Mesenchymal stem cell (in vitro differentiated cells and primary cell): Measurements from ENCODE around the gene FCER2.
A peak's percentile ranks its signal among the peaks of the same experiment; 100 is the strongest.

Experiments used
- DNase-seq: peaks from one replicate; pipeline ENCODE4 v3.0.0-alpha.2; 2013
- H2AFZ ChIP-seq: one replicate; pipeline ENCODE4 v1.6.1; 2013; ENCODE audit warnings: low read depth, mild to moderate bottlenecking, control low read depth, inconsistent platforms, low read length, moderate library complexity
- H2AK5ac ChIP-seq: 2 replicates; pipeline ENCODE4 v1.6.1; 2013; ENCODE audit warnings: low read length, moderate library complexity, mild to moderate bottlenecking, inconsistent platforms; ENCODE audit not compliant: severe bottlenecking
- H2BK120ac ChIP-seq: one replicate; pipeline ENCODE4 v1.6.1; 2013; ENCODE audit warnings: low read depth, mild to moderate bottlenecking, inconsistent platforms, low read length, moderate library complexity
- H2BK12ac ChIP-seq, 2 experiments: one replicate each; pipeline ENCODE4 v1.6.1; 2013; ENCODE audit warnings: inconsistent platforms in 2 of 2, low read length in 2 of 2, mild to moderate bottlenecking in 2 of 2, moderate library complexity in 2 of 2, control low read depth in 1 of 2
- H2BK15ac ChIP-seq: one replicate; pipeline ENCODE4 v1.6.1; 2013; ENCODE audit warnings: mild to moderate bottlenecking, low read depth, inconsistent platforms; ENCODE audit not compliant: poor library complexity, severe bottlenecking
- H2BK5ac ChIP-seq: 2 replicates; pipeline ENCODE4 v1.6.1; 2013; ENCODE audit warnings: low read depth, mild to moderate bottlenecking, low read length, control low read depth, inconsistent platforms; ENCODE audit not compliant: poor library complexity, severe bottlenecking
- H3K14ac ChIP-seq, 2 experiments: one replicate each; pipeline ENCODE4 v1.6.1; 2013; ENCODE audit warnings: inconsistent platforms in 2 of 2, low read length in 2 of 2, control low read depth in 1 of 2, mild to moderate bottlenecking in 1 of 2, moderate library complexity in 1 of 2
- H3K18ac ChIP-seq, 2 experiments: one replicate each; pipeline ENCODE4 v1.6.1; 2013; ENCODE audit warnings: inconsistent platforms in 2 of 2, low read length in 2 of 2, control low read depth in 1 of 2, low read depth in 1 of 2, mild to moderate bottlenecking in 1 of 2
- H3K23ac ChIP-seq, 2 experiments: one replicate each; pipeline ENCODE4 v1.6.1; 2013; ENCODE audit warnings: inconsistent platforms in 2 of 2, low read length in 2 of 2, mild to moderate bottlenecking in 2 of 2, moderate library complexity in 2 of 2, control low read depth in 1 of 2
- H3K27ac ChIP-seq: 2 replicates; pipeline ENCODE4 v1.5.1; 2013; ENCODE audit warnings: mild to moderate bottlenecking, moderate library complexity, low read length, control low read depth, inconsistent platforms; ENCODE audit not compliant: poor library complexity, severe bottlenecking
- H3K27me3 ChIP-seq, 2 experiments: 2 replicates each; pipeline versions ENCODE4 v1.6.1 to v1.7.0; 2013; ENCODE audit warnings: low read length in 2 of 2, mild to moderate bottlenecking in 2 of 2, moderate library complexity in 2 of 2, control low read depth in 1 of 2, inconsistent platforms in 1 of 2; ENCODE audit not compliant: control insufficient read depth in 1 of 2, insufficient read depth in 1 of 2
- H3K36me3 ChIP-seq, 2 experiments: 2 replicates each; pipeline versions ENCODE4 v1.6.1 to v1.7.0; 2013; ENCODE audit warnings: low read length in 2 of 2, control low read depth in 1 of 2, inconsistent platforms in 1 of 2, low read depth in 1 of 2, mild to moderate bottlenecking in 1 of 2; ENCODE audit not compliant: insufficient read depth in 2 of 2, control insufficient read depth in 1 of 2
- H3K4ac ChIP-seq, 2 experiments: one replicate each; pipeline ENCODE4 v1.6.1; 2013; ENCODE audit warnings: inconsistent platforms in 2 of 2, low read length in 2 of 2, mild to moderate bottlenecking in 2 of 2, moderate library complexity in 2 of 2, control low read depth in 1 of 2, low read depth in 1 of 2
- H3K4me1 ChIP-seq: 2 replicates; pipeline ENCODE4 v1.6.1; 2013; ENCODE audit warnings: low read depth, low read length, control low read depth; ENCODE audit not compliant: control insufficient read depth, insufficient read depth
- H3K4me2 ChIP-seq: 2 replicates; pipeline ENCODE4 v1.6.1; 2013; ENCODE audit warnings: low read length, mild to moderate bottlenecking, inconsistent platforms; ENCODE audit not compliant: poor library complexity, severe bottlenecking
- H3K4me3 ChIP-seq, 2 experiments: 2 replicates each; pipeline versions ENCODE4 v1.5.1 to v1.7.0; 2013; ENCODE audit warnings: low read length in 2 of 2, mild to moderate bottlenecking in 2 of 2, control low read depth in 1 of 2, low read depth in 1 of 2; ENCODE audit not compliant: insufficient read depth in 1 of 2
- H3K79me1 ChIP-seq: replicated peaks from 2 replicates; pipeline ENCODE4 v1.6.1; 2013; ENCODE audit warnings: mild to moderate bottlenecking, control low read depth, low read length, inconsistent platforms; ENCODE audit not compliant: poor library complexity, severe bottlenecking
- H3K9ac ChIP-seq: 2 replicates; pipeline ENCODE4 v1.7.0; 2013; ENCODE audit warnings: mild to moderate bottlenecking, low read length, moderate library complexity
- H3K9me3 ChIP-seq: 2 replicates; pipeline ENCODE4 v1.7.0; 2013; ENCODE audit warnings: mild to moderate bottlenecking, low read length; ENCODE audit not compliant: control insufficient read depth
- H4K8ac ChIP-seq: one replicate; pipeline ENCODE4 v1.6.1; 2013; ENCODE audit warnings: inconsistent platforms, mild to moderate bottlenecking, low read length, moderate library complexity
- H4K91ac ChIP-seq: one replicate; pipeline ENCODE4 v1.6.1; 2013; ENCODE audit warnings: mild to moderate bottlenecking, low read length, inconsistent platforms
- WGBS: methylation state at CpG from one replicate; pipeline ENCODE4 v1.1.7; 2013; ENCODE audit warnings: mixed read lengths; 5-methylcytosine and 5-hydroxymethylcytosine counted together

FCER2 gene

GRCh38 chr19:7662657-7663056 is 39.3 kb downstream of the FCER2 start:
- H3K79me1 ChIP-seq: no peaks in the 10 kb centered on the region
- no peak overlapping the region for H3K4me2 ChIP-seq
- no peak overlapping the region for H3K4me3 ChIP-seq
- no peaks in the 10 kb centered on the region for H3K36me3 ChIP-seq
- H4K8ac ChIP-seq: no peak overlapping the region
- H2BK15ac ChIP-seq: no peak overlapping the region
- H2AFZ ChIP-seq: no peak overlapping the region
- no peak overlapping the region for H2BK12ac ChIP-seq
- WGBS: 85% methylated on average over 12 of the region's 14 CpGs
- no peak overlapping the region for H2BK5ac ChIP-seq
- H3K4ac ChIP-seq: no peak overlapping the region
- H3K27ac ChIP-seq: no peak overlapping the region
- no peak overlapping the region for H3K14ac ChIP-seq
- no peak overlapping the region for H3K23ac ChIP-seq
- H3K9me3 ChIP-seq: no peaks in the 10 kb centered on the region
- H2BK120ac ChIP-seq: no peak overlapping the region
- H3K18ac ChIP-seq: no peak overlapping the region
- H3K9ac ChIP-seq: no peak overlapping the region
- no peak overlapping the region for H2AK5ac ChIP-seq
- H4K91ac ChIP-seq: no peak overlapping the region
- H3K4me1 ChIP-seq: no peaks in the 10 kb centered on the region
- peaks cover 14 to 40% of the 10 kb centered on the region in 2 experiments for H3K27me3 ChIP-seq
- no peak for DNase-seq

- WGBS: 77% methylated on average over 8 of the region's 8 CpGs
- Histone ChIP-seq H4K91ac (no peak overlapping the region), H3K4ac (no peak overlapping the region), H3K4me1 (no peaks in the 10 kb centered on the region), H3K4me3 (no peak overlapping the region), H2BK12ac (no peak overlapping the region), H2BK120ac (no peak overlapping the region), H3K9ac (no peak overlapping the region), H3K9me3 (no peaks in the 10 kb centered on the region), H2AFZ (no peak overlapping the region), H4K8ac (no peak overlapping the region), H3K14ac (no peak overlapping the region), H2BK15ac (no peak overlapping the region), H3K36me3 (no peaks in the 10 kb centered on the region), H3K18ac (no peak overlapping the region), H3K4me2 (no peak overlapping the region), H3K27ac (no peak overlapping the region), H2AK5ac (no peak overlapping the region), H3K79me1 (no peaks in the 10 kb centered on the region), H3K27me3 (peaks cover 13 to 44% of the 10 kb centered on the region in 2 experiments), H2BK5ac (no peak overlapping the region), H3K23ac (no peak overlapping the region)
- DNase-seq: no peak
These were observed 40.0 kb downstream of the FCER2 start for GRCh38 chr19:7661744-7662538.

- Histone ChIP-seq H2BK15ac (no peak overlapping the region), H3K4me3 (no peak overlapping the region)
These were observed 43.7 kb downstream of the FCER2 start for GRCh38 chr19:7658219-7658686.

DNA sequence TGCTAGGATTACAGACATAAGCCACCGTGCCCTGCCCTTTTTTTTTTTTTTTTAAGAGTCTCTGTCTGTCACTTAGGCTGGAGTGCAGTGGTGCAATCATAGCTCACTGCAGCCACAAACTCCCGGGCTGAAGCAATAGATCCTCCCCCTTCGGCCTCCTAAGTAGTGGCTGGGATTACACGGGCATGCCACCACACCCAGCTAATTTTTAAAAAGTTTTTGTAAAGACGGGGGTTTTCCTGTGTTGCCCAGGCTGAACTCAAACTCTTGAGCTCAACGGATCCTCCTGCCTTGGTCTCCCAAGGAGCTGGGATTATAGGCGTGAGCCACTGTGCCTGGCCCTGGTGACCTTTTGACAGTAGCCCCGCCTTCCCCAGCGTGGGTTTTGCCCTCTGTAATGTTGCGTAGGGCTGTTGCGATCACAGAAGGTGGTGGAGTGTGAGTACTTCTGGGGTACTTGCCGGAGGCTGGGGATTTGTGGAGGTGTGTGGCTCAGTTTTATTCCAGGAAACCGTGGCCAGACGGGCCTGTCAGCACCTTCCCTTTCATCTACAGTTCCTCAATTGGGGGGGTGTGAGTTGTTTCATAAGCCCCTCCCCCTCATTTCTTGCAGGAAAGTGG is 44.7 kb downstream of the FCER2 start:
- H3K18ac ChIP-seq: no peak overlapping the region
- H3K14ac ChIP-seq: no peak overlapping the region
- H3K9ac ChIP-seq: no peak overlapping the region
- no peak overlapping the region for H2AK5ac ChIP-seq
- H2BK120ac ChIP-seq: no peak overlapping the region
- no peaks in the 10 kb centered on the region for H3K9me3 ChIP-seq
- H3K4ac ChIP-seq: no peak overlapping the region
- H3K4me1 ChIP-seq: peaks cover 2% of the 10 kb centered on the region
- H3K27me3 ChIP-seq: peaks cover 11 to 43% of the 10 kb centered on the region in 2 experiments
- no peaks in the 10 kb centered on the region for H3K79me1 ChIP-seq
- 68% methylated on average over 12 of the region's 14 CpGs for WGBS
- no peaks in the 10 kb centered on the region for H3K36me3 ChIP-seq
- no peak overlapping the region for H2BK12ac ChIP-seq
- no peak overlapping the region for H3K27ac ChIP-seq
- H2AFZ ChIP-seq: no peak overlapping the region
- peak; percentile 12 for DNase-seq
- no peak overlapping the region for H4K8ac ChIP-seq
- no peak overlapping the region for H3K4me3 ChIP-seq
- H4K91ac ChIP-seq: no peak overlapping the region
- H2BK15ac ChIP-seq: no peak overlapping the region
- H2BK5ac ChIP-seq: no peak overlapping the region
- no peak overlapping the region for H3K23ac ChIP-seq
- H3K4me2 ChIP-seq: no peak overlapping the region

More at GRCh38 chr19:7658219-7658686, 43.7 kb downstream of the FCER2 start:
- no peak overlapping the region for H3K18ac ChIP-seq
- H2BK120ac ChIP-seq: no peak overlapping the region
- no peaks in the 10 kb centered on the region for H3K79me1 ChIP-seq
- no peak overlapping the region for H3K27ac ChIP-seq
- no peak overlapping the region for H2AK5ac ChIP-seq
- H3K4ac ChIP-seq: no peak overlapping the region
- H3K36me3 ChIP-seq: no peaks in the 10 kb centered on the region
- no peak overlapping the region for H2BK12ac ChIP-seq
- no peak for DNase-seq
- no peak overlapping the region for H3K14ac ChIP-seq
- no peaks in the 10 kb centered on the region for H3K9me3 ChIP-seq
- H3K23ac ChIP-seq: no peak overlapping the region
- no peaks in the 10 kb centered on the region for H3K4me1 ChIP-seq
- H3K9ac ChIP-seq: no peak overlapping the region
- H2AFZ ChIP-seq: no peak overlapping the region
- no peak overlapping the region for H4K91ac ChIP-seq
- 75% methylated on average over 9 of the region's 9 CpGs for WGBS
- H3K4me2 ChIP-seq: no peak overlapping the region
- H2BK5ac ChIP-seq: no peak overlapping the region
- H3K27me3 ChIP-seq: peaks cover 11 to 47% of the 10 kb centered on the region in 2 experiments
- no peak overlapping the region for H4K8ac ChIP-seq
